SK-N-SH (cell line): Measurements from ENCODE around the gene GPR158. TPM values are rescaled to one million over a fixed set of nuclear protein-coding genes. Genes with fewer than 3 reads are reported as not detected.

Source experiments
- CTCF ChIA-PET: fragments of 300-600, 350-600 bp; formaldehyde crosslinking; extraction: SDS; loops from one replicate; lab custom pipeline; 2021; lab: Yijun Ruan, JAX
- POLR2A ChIA-PET: fragments of 350-600 bp; sonication (Branson Sonifier 250); formaldehyde crosslinking; extraction: SDS; loops from one replicate; lab custom pipeline; 2020; ENCODE audit warnings: antibody characterized with exemption, inconsistent platforms; lab: Yijun Ruan, JAX
- DNase-seq: peaks from one replicate; pipeline ENCODE4 v3.0.0; 2012
- H2AFZ ChIP-seq: fragments of 200-600 bp; sonication (generic); 2 replicates; pipeline ENCODE4 v1.8.1; 2016; ENCODE audit warnings: antibody characterized with exemption, mild to moderate bottlenecking, low read depth
- H3F3A ChIP-seq: fragments of 200-600 bp; sonication (generic); replicated peaks from 2 replicates; pipeline ENCODE3; 2016; ENCODE audit warnings: antibody characterized with exemption, mild to moderate bottlenecking; ENCODE audit not compliant: insufficient read depth
- H3K27ac ChIP-seq, 2 experiments: fragments of 200-500 bp in 1 of 2; fragments of 200-600 bp in 1 of 2; sonication (Bioruptor generic) in 1 of 2; sonication (generic), shearing (Covaris generic) in 1 of 2; 2 replicates each; pipeline versions ENCODE4 v1.5.1 to v1.6.1; 2014 to 2016; ENCODE audit warnings: low read depth in 2 of 2, inconsistent platforms in 1 of 2, low read length in 1 of 2, mild to moderate bottlenecking in 1 of 2, mixed read lengths in 1 of 2
- H3K27me3 ChIP-seq: fragments of 200-600 bp; sonication (generic), shearing (Covaris generic); 2 replicates; pipeline ENCODE4 v1.6.1; 2016; ENCODE audit warnings: mixed run types; ENCODE audit not compliant: insufficient read depth
- H3K36me3 ChIP-seq, 2 experiments: fragments of 200-500 bp in 1 of 2; fragments of 200-600 bp in 1 of 2; sonication (Bioruptor generic) in 1 of 2; sonication (generic) in 1 of 2; replicated peaks in 1 of 2; 2 replicates each; pipeline versions ENCODE3 to v1.5.1; 2014 to 2016; ENCODE audit warnings: low read length in 1 of 2, mild to moderate bottlenecking in 1 of 2; ENCODE audit not compliant: insufficient read depth in 2 of 2, control insufficient read depth in 1 of 2
- H3K4me1 ChIP-seq, 2 experiments: fragments of 200-500 bp in 1 of 2; fragments of 200-600 bp in 1 of 2; sonication (Bioruptor generic) in 1 of 2; sonication (generic), shearing (Covaris generic) in 1 of 2; 2 replicates each; pipeline versions ENCODE4 v1.5.1 to v1.6.1; 2014 to 2016; ENCODE audit warnings: low read depth in 1 of 2, low read length in 1 of 2, mixed run types in 1 of 2; ENCODE audit not compliant: insufficient read depth in 2 of 2, control insufficient read depth in 1 of 2
- H3K4me2 ChIP-seq: fragments of 200-600 bp; sonication (generic), shearing (Covaris generic); 2 replicates; pipeline ENCODE4 v1.6.1; 2017; ENCODE audit warnings: mixed run types
- H3K4me3 ChIP-seq, 2 experiments: fragments of 200-500 bp in 1 of 2; fragments of 200-600 bp in 1 of 2; sonication (Bioruptor generic) in 1 of 2; sonication (generic), shearing (Covaris generic) in 1 of 2; 2 replicates each; pipeline versions ENCODE4 v1.5.1 to v1.8.1; 2014 to 2016; ENCODE audit warnings: low read depth in 2 of 2, inconsistent platforms in 1 of 2, low read length in 1 of 2, mild to moderate bottlenecking in 1 of 2, mixed read lengths in 1 of 2, moderate library complexity in 1 of 2
- H3K79me2 ChIP-seq: fragments of 200-600 bp; sonication (generic); 2 replicates; pipeline ENCODE4 v1.8.1; 2017; ENCODE audit warnings: mild to moderate bottlenecking; ENCODE audit not compliant: insufficient read depth
- H3K9ac ChIP-seq: fragments of 200-600 bp; sonication (generic); 2 replicates; pipeline ENCODE4 v1.6.1; 2017; ENCODE audit warnings: mixed run types
- H3K9me2 ChIP-seq: fragments of 200-600 bp; sonication (generic); 2 replicates; pipeline ENCODE4 v1.6.1; 2017; ENCODE audit warnings: mixed run types
- H3K9me3 ChIP-seq: fragments of 200-600 bp; sonication (generic); 2 replicates; pipeline ENCODE4 v1.6.1; 2017; ENCODE audit warnings: mixed run types, mild to moderate bottlenecking, moderate library complexity
- H4K20me1 ChIP-seq: fragments of 200-600 bp; sonication (generic); 2 replicates; pipeline ENCODE4 v1.6.1; 2017; ENCODE audit warnings: mild to moderate bottlenecking, mixed run types; ENCODE audit not compliant: insufficient read depth
- CHD2 ChIP-seq: fragments of 150-350 bp; IDR thresholded peaks from 2 replicates; pipeline ENCODE4 v1.6.1; 2018; ENCODE audit warnings: low read length; ENCODE audit not compliant: partially characterized antibody
- CTCF ChIP-seq: fragments of 200-600 bp; sonication (generic); IDR thresholded peaks from 2 replicates; pipeline ENCODE4 v1.6.1; 2017; ENCODE audit warnings: antibody characterized with exemption, mild to moderate bottlenecking, moderate library complexity
- ELF1 ChIP-seq: IDR thresholded peaks from 2 replicates; pipeline ENCODE4 v1.4.0; 2012
- EP300 ChIP-seq, 2 experiments: IDR thresholded peaks; 2 replicates each; pipeline versions ENCODE4 v1.4.0 to v1.6.1; 2012; ENCODE audit warnings: borderline replicate concordance in 1 of 2, low read depth in 1 of 2, low read length in 1 of 2
- FOSL2 ChIP-seq: IDR thresholded peaks from 2 replicates; pipeline ENCODE4 v1.4.0; 2012; ENCODE audit warnings: low read depth, mild to moderate bottlenecking, moderate library complexity, borderline replicate concordance
- JUND ChIP-seq: IDR thresholded peaks from 2 replicates; pipeline ENCODE4 v1.4.0; 2012
- MXI1 ChIP-seq: IDR thresholded peaks from 2 replicates; pipeline ENCODE4 v1.6.1; 2012; ENCODE audit warnings: mild to moderate bottlenecking, low read depth, low read length, improper control_type of control experiment
- NRF1 ChIP-seq: IDR thresholded peaks from 2 replicates; pipeline ENCODE4 v1.6.1; 2012; ENCODE audit warnings: low read depth, mild to moderate bottlenecking, low read length
- POLR2AphosphoS5 ChIP-seq: IDR thresholded peaks from 2 replicates; pipeline ENCODE4 v1.6.1; 2012; ENCODE audit warnings: low read depth, low read length
- TAF1 ChIP-seq: IDR thresholded peaks from 2 replicates; pipeline ENCODE4 v1.6.1; 2012; ENCODE audit warnings: low read depth, mild to moderate bottlenecking, low read length, moderate library complexity, borderline replicate concordance
- TCF12 ChIP-seq: IDR thresholded peaks from 2 replicates; pipeline ENCODE4 v1.4.0; 2012
- USF2 ChIP-seq: fragments of 150-350 bp; IDR thresholded peaks from 2 replicates; pipeline ENCODE4 v1.6.1; 2017; ENCODE audit warnings: antibody characterized with exemption, low read length, low read depth, borderline replicate concordance
- ZBTB33 ChIP-seq: IDR thresholded peaks from 2 replicates; pipeline ENCODE4 v1.4.0; 2012; ENCODE audit warnings: low read depth, borderline replicate concordance
- WGBS: methylation state at CpG from one replicate; pipeline ENCODE4 v1.1.6; 2017; ENCODE audit warnings: low lambda C conversion rate; 5-methylcytosine and 5-hydroxymethylcytosine counted together
- polyA plus RNA-seq, 3 experiments: library from polyadenylated mRNA; depleted of rRNA; stranded (reverse); fragments of >200 nt; gene quantifications; 2 replicates each; pipeline ENCODE4 v1.2.3, GENCODE V29; 2012
- TF ChIP-seq, protein P1 (sequence below): fragments of 150-350 bp; IDR thresholded peaks from 2 replicates; pipeline ENCODE4 v1.6.1; 2016; ENCODE audit warnings: mild to moderate bottlenecking, low read depth, low read length
- TF ChIP-seq, protein P2 (sequence below): IDR thresholded peaks from 2 replicates; pipeline ENCODE4 v1.6.1; 2012; ENCODE audit warnings: mild to moderate bottlenecking, low read depth, low read length, moderate library complexity

The GPR158 gene
- polyA plus RNA-seq, 1 of the 3 experiments (the other 2 are of a cell fraction), result not detected

GRCh38 chr10:25615926-25616325 is 441.1 kb downstream of the GPR158 start:
- H3K4me2 ChIP-seq, result no peak overlapping the region
- H3K27ac ChIP-seq, result no peak overlapping the region
- H3K9ac ChIP-seq, result no peak overlapping the region
- H3K9me2 ChIP-seq, result no peaks in the 10 kb centered on the region
- 25% methylated on average over 4 of the region's 5 CpGs for WGBS
- POLR2A ChIA-PET, result no interaction called here
- no peaks in the 10 kb centered on the region for H3K4me1 ChIP-seq
- H3K4me3 ChIP-seq, result no peak overlapping the region
- H3K79me2 ChIP-seq, result no peaks in the 10 kb centered on the region
- no peak overlapping the region for H2AFZ ChIP-seq
- H3F3A ChIP-seq, result no peaks in the 10 kb centered on the region
- TF ChIP-seq, protein P1, sequence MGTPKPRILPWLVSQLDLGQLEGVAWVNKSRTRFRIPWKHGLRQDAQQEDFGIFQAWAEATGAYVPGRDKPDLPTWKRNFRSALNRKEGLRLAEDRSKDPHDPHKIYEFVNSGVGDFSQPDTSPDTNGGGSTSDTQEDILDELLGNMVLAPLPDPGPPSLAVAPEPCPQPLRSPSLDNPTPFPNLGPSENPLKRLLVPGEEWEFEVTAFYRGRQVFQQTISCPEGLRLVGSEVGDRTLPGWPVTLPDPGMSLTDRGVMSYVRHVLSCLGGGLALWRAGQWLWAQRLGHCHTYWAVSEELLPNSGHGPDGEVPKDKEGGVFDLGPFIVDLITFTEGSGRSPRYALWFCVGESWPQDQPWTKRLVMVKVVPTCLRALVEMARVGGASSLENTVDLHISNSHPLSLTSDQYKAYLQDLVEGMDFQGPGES, result no peak
- no peak for TF ChIP-seq FOSL2
- TF ChIP-seq ZBTB33, result no peak
- TF ChIP-seq CTCF, result no peak
- TF ChIP-seq EP300 (IDR thresholded peaks at IDR 0.05; ENCODE audit: borderline replicate concordance in 1 of 2, low read depth in 1 of 2, low read length in 1 of 2), result no peak
- no peak for TF ChIP-seq TCF12
- no peak for TF ChIP-seq CHD2
- TF ChIP-seq USF2, result no peak
- no peak for TF ChIP-seq JUND
- no peak for TF ChIP-seq NRF1
- no peak for TF ChIP-seq ELF1
- TF ChIP-seq TAF1, result no peak
- TF ChIP-seq POLR2AphosphoS5, result no peak
- TF ChIP-seq MXI1, result no peak
- TF ChIP-seq, protein P2, sequence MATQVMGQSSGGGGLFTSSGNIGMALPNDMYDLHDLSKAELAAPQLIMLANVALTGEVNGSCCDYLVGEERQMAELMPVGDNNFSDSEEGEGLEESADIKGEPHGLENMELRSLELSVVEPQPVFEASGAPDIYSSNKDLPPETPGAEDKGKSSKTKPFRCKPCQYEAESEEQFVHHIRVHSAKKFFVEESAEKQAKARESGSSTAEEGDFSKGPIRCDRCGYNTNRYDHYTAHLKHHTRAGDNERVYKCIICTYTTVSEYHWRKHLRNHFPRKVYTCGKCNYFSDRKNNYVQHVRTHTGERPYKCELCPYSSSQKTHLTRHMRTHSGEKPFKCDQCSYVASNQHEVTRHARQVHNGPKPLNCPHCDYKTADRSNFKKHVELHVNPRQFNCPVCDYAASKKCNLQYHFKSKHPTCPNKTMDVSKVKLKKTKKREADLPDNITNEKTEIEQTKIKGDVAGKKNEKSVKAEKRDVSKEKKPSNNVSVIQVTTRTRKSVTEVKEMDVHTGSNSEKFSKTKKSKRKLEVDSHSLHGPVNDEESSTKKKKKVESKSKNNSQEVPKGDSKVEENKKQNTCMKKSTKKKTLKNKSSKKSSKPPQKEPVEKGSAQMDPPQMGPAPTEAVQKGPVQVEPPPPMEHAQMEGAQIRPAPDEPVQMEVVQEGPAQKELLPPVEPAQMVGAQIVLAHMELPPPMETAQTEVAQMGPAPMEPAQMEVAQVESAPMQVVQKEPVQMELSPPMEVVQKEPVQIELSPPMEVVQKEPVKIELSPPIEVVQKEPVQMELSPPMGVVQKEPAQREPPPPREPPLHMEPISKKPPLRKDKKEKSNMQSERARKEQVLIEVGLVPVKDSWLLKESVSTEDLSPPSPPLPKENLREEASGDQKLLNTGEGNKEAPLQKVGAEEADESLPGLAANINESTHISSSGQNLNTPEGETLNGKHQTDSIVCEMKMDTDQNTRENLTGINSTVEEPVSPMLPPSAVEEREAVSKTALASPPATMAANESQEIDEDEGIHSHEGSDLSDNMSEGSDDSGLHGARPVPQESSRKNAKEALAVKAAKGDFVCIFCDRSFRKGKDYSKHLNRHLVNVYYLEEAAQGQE, result no peak
- H3K27me3 ChIP-seq, result no peaks in the 10 kb centered on the region
- DNase-seq, result no peak
- no peaks in the 10 kb centered on the region for H3K36me3 ChIP-seq
- no peaks in the 10 kb centered on the region for H3K9me3 ChIP-seq
- no peaks in the 10 kb centered on the region for H4K20me1 ChIP-seq
- CTCF ChIA-PET, result no interaction called here
